ENCODE measurements around the gene STAM2. TPM values are rescaled to one million over a fixed set of nuclear protein-coding genes. Genes with fewer than 3 reads are reported as not detected.

The STAM2 gene
- total RNA-seq, 1 experiment from 2014 or later: 28.1 TPM

DNA sequence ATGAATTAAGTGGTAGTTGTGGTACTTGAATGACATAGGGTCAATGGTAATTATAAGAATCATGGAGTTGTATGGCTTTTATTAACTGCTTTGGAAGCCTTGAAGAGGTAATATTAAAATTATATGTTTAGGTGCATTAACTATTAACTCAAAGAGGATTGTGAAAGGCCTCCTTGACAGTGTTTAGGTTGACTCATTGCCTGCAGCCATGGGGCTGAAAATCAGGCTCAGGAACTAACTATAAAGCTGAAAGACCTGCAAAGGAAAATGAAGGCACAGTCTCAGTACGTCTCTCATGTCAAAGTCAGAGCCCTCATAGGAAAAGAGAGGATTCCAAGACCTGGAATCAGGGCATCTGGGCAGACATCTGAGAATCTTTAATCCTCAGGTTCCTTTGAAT is 107.7 kb downstream of the STAM2 start:
- CTCF ChIA-PET: no interaction called here
- BruUV-seq (replicated peaks): no TSS peak
- no peak for DNase-seq (ENCODE audit: low spot score)
- POLR2A ChIA-PET (ENCODE audit: low non-redundant PET): no interaction called here
- intact Hi-C loops (cut with micrococcal nuclease; ENCODE audit: unreplicated experiment): no loop called here
- TF ChIP-seq, protein P1, sequence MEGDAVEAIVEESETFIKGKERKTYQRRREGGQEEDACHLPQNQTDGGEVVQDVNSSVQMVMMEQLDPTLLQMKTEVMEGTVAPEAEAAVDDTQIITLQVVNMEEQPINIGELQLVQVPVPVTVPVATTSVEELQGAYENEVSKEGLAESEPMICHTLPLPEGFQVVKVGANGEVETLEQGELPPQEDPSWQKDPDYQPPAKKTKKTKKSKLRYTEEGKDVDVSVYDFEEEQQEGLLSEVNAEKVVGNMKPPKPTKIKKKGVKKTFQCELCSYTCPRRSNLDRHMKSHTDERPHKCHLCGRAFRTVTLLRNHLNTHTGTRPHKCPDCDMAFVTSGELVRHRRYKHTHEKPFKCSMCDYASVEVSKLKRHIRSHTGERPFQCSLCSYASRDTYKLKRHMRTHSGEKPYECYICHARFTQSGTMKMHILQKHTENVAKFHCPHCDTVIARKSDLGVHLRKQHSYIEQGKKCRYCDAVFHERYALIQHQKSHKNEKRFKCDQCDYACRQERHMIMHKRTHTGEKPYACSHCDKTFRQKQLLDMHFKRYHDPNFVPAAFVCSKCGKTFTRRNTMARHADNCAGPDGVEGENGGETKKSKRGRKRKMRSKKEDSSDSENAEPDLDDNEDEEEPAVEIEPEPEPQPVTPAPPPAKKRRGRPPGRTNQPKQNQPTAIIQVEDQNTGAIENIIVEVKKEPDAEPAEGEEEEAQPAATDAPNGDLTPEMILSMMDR (conservative IDR thresholded peaks at IDR 0.05; ENCODE audit: low read depth, low read length): no peak
- no peak for TF ChIP-seq EZH2 (IDR thresholded peaks at IDR 0.05; ENCODE audit: borderline replicate concordance, low read depth, low read length, poor library complexity, severe bottlenecking)
- no peak overlapping the region for H3K4me3 ChIP-seq (ENCODE audit: low read depth, low read length, poor library complexity, severe bottlenecking)
- H3K27me3 ChIP-seq (replicated peaks; ENCODE audit: insufficient read depth, low read depth, low read length, poor library complexity): peaks cover 12% of the 10 kb centered on the region
- H3K27ac ChIP-seq (ENCODE audit: low read depth, low read length, poor library complexity, severe bottlenecking): no peak overlapping the region
- no peaks in the 10 kb centered on the region for H3K4me1 ChIP-seq (ENCODE audit: insufficient read depth, low read length, poor library complexity, severe bottlenecking)
- no peaks in the 10 kb centered on the region for H3K9me3 ChIP-seq (ENCODE audit: low read depth, low read length, poor library complexity, severe bottlenecking)
- no peaks in the 10 kb centered on the region for H3K36me3 ChIP-seq (ENCODE audit: insufficient read depth, low read length, poor library complexity, severe bottlenecking)

Other genes with a start within 250 kb of the STAM2 start
- gene CACNB4, start 76.7 kb downstream of the STAM2 start, total RNA-seq (2021): 0.19 TPM in 1 of 2 replicates, not detected in the other
- gene FMNL2, start 159.4 kb upstream of the STAM2 start, total RNA-seq (2021): 42.2 and 43.1 TPM in 2 replicates

Data from A673 (cell line).